ENCODE measurements around the gene MCU.

DNA sequence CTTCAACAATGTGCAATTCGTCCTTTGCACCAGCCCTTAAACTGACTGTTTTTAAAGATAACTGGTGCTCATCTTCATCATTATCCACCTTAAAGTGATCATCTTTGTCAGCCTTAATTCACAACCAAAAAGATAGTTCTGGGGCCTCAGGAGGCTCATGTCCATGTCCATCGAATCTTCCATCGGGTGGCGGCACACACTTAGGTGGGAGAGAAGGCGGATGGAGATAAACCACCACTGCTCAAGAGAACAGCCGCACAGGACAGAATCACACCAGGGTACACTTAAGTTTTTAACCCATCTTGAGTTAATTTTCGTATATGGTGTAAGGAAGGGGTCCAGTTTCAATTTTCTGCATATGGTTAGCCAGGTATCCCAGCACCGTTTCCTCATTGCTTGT is 226.4 kb downstream of the MCU start:
- TF ChIP-seq, protein P1, sequence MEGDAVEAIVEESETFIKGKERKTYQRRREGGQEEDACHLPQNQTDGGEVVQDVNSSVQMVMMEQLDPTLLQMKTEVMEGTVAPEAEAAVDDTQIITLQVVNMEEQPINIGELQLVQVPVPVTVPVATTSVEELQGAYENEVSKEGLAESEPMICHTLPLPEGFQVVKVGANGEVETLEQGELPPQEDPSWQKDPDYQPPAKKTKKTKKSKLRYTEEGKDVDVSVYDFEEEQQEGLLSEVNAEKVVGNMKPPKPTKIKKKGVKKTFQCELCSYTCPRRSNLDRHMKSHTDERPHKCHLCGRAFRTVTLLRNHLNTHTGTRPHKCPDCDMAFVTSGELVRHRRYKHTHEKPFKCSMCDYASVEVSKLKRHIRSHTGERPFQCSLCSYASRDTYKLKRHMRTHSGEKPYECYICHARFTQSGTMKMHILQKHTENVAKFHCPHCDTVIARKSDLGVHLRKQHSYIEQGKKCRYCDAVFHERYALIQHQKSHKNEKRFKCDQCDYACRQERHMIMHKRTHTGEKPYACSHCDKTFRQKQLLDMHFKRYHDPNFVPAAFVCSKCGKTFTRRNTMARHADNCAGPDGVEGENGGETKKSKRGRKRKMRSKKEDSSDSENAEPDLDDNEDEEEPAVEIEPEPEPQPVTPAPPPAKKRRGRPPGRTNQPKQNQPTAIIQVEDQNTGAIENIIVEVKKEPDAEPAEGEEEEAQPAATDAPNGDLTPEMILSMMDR (IDR thresholded peaks at IDR 0.05): no peak
- no peak for TF ChIP-seq EZH2 (IDR thresholded peaks at IDR 0.05; ENCODE audit: borderline replicate concordance, insufficient read depth, low read depth, low read length, poor library complexity, severe bottlenecking)

All from B cell (primary cell).